LNCAP (cell line): ENCODE measurements around the gene FLYWCH1.
A peak's percentile ranks its signal among the peaks of the same experiment; 100 is the strongest.

ENCODE experiments used
- CTCF ChIP-seq: fragments of 450-650 bp; IDR thresholded peaks from 2 replicates; pipeline ENCODE4 v1.5.1; 2017; ENCODE audit warnings: mild to moderate bottlenecking

FLYWCH1 gene

GRCh38 chr16:2874032-2874911, 37.5 kb upstream of the FLYWCH1 start:
- no peak for TF ChIP-seq CTCF

- TF ChIP-seq CTCF, result peak; percentile 99
Measured at GRCh38 chr16:2874912-2875362, 36.8 kb upstream of the FLYWCH1 start.

GRCh38 chr16:2879854-2880508, 31.8 kb upstream of the FLYWCH1 start:
- no peak for TF ChIP-seq CTCF

- TF ChIP-seq CTCF, result no peak
Measured at GRCh38 chr16:2881783-2882649, 29.7 kb upstream of the FLYWCH1 start.

DNA sequence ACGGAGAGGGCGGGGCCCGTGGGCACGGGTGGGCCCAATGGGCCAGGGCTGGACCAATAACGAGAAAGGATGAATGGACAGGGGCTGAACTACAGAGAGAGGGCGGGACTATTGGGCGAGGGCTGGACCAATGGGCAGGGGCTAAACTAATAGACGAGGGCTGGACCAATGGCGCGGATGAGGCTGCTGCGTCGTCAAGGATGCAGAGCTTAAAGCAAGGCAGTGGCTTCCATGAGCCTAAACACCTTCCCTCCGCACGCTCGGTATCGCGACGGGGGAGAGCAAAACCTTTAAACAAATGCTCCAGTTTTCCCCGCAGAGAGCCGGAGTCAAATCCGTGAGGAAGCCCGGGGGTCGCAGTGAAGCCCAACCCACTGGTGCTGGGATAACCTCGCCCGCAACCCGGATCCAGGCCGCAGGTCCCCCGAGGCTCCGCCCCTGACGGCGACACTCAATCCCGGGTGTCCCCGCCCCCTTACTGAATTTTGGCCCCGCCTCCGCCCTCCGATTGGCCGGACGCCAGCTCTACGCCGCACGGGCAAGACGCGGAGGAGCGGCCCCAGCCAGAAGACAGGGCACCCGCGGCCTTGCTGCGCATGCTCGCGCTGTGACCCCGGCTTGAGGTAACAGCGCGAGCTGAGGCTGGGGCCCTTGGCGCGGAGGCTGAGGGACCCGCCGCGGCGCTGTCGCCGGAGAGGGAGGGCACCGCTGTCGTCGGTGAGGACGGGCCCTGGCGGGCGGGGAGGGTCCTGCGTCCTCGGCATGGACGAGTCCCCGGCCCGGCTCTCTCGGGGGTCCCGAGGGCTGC, 28.9 kb upstream of the FLYWCH1 start, which contains the start of gene FLYWCH2:
Gene FLYWCH2 (plus strand): TSS at position 566 of the 808 bp plus-strand sequence. CDS start 13,235 bp downstream, outside the sequence.
- no peak for TF ChIP-seq CTCF

GRCh38 chr16:2883458-2883908, 28.2 kb upstream of the FLYWCH1 start:
- TF ChIP-seq CTCF, result no peak
